AG08395 (cell line): ENCODE measurements around the gene CASR.
"Not testable (repeated sequence)": the region's sequence is repeated elsewhere in the genome, so short reads cannot be mapped to it uniquely, and the experiment has no call there.

Experiments used
- DNase-seq: peaks from one replicate; pipeline ENCODE4 v3.0.0; 2012; ENCODE audit warnings: mixed read lengths, low spot score

Gene CASR

GRCh38 chr3:122183521-122183892, at the start of gene CASR:
Gene CASR (plus strand): TSS chr3:122183668. CDS start chr3:122254190, 70,522 bp downstream.
- DNase-seq, result no peak

DNA sequence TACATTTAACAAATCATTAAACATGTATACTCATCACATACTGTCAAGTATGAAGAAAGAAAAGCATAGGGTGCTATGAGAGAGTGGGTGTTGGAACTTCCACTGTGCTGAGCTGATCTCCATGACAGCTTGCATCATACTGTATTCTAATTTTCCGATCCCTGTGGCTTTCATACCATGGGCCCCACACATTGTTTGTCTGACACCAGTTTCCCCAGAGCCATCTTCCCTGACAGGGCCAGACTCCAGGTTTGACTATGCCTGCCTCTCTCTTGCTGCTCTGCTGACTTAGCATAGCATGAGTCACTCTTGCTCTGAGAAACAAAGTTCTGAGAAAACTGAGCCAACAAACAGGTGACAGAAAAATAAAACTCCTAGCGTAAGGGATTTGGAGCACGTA, 37.0 kb upstream of the CASR start:
- no peak for DNase-seq

DNA sequence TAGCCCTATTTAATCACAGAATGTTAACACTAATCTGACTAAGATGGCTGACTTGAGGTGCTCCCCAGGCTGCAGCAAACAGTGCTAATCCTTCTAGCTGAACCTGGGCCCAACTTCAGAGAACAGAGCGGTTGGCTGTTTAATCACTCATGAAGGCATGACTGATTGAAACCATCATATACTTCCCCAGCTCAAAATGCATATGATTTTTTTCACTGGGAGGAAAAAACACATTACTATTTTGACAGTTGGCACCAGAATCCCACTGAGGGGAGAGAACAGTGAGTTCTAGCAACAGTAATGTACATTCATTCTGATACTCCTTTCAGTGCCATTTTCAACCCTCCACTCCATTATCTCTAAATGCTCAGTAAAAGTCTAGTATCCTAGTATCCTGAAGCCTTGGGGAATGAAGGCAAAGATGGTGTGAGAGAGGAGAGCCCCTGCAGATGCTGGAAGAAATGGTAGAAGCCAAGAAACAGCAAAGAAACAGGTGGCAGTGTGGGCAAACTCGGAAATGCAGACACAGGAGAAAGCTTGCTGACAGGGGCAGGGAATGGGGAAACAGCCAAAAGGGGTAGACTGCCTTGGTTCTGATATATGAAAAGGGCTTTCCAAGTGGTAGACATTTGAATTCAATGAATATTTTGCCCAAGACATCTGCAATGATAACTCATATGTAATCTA, 34.4 kb upstream of the CASR start:
- DNase-seq, result no peak

DNA sequence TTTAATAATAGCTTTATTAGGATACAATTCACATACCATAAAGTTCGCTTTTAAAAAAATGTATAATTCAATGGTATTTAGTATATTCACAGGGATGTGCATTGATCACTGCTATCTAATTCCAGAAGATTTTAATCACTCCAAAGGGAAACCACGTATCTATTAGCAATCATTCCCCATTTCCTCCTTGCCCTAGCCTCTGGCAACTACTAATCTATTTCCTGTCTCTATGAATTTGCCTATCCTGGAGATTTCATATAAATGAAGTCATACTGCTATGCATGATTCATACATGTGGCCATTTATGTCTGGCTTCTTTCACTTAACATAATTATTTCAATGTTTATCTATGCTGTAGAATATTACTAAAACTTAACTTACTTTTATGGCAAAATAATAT, 32.0 kb upstream of the CASR start:
- DNase-seq, result no peak

GRCh38 chr3:122164983-122165382, 18.5 kb upstream of the CASR start:
- DNase-seq, result not testable (repeated sequence)

DNA sequence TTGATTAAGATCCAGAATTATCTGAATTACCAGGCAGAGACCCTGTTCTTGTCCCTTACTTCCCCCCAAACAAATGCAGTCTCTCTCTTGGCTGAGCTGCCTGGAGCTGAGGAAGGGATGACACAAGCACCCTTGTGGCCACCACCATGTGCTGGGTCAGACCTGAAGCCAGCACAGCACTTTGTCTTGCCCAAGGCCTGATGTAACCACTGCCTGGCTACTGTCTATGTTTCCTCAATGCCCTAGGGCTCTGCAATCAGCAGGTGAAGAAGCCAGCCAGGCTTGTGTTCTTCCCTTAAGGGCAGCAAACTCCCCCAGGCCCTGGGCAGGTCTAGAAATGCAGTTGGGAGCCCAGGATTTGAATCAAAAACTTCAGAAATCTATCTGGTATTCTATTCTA, 15.8 kb upstream of the CASR start:
- DNase-seq, result no peak

DNA sequence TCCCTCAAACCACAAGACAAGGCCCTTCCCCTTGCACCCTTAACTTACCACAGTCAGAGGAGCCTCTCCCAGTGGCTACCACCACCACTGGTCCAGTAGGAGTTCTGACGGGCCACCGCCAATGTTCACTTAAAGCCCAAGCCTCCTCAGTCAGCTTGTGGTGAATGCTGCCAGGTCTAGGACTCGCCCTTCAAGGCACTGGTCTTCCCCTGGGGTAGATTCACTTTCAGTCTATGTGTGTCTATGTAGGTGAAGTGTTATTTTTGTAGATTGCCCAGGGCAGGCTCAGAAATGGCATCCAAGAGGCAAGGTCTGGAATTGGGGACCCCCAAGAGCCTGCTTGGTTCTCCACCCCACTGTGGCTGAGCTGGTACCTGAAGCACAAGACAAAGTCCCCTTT, 15.4 kb upstream of the CASR start:
- no peak for DNase-seq

DNA sequence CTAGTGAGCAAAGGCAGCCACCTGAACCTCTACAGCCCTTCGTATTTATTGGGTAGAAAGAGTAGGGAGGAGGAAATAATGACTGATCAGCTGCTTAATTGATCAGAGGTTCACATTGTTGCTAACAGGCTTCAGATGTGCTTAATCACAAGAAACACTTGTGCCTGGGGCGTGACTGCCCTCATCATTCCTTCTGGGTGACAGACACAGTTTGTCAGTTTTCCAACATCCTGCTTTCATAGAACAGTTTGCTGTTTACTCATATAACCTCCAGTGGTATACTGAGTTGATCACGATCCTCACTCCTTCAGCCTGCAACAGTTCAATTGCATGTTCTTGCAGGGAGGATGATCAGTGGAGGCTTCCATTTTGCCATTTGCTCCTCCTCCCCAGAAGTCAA, 13.6 kb upstream of the CASR start:
- no peak for DNase-seq

DNA sequence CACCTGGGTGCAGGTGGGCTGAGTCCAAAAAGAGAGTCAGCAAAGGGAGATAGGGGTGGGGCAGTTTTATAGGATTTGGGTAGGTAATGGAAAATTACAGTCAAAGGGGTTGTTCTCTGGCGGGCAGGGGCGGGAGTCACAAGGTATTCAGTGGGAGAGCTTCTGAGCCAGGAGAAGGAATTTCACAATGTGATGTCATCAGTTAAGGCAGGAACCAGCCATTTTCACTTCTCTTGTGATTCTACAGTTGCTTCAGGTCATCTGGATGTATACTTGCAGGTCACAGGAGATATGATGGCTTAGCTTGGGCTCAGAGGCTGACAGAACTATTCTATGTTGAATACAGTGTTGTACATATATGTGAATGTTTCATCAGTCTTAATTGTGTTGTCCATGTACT, 12.1 kb upstream of the CASR start:
- not testable (repeated sequence) for DNase-seq

GRCh38 chr3:122178711-122179110, 4.8 kb upstream of the CASR start:
- no peak for DNase-seq

DNA sequence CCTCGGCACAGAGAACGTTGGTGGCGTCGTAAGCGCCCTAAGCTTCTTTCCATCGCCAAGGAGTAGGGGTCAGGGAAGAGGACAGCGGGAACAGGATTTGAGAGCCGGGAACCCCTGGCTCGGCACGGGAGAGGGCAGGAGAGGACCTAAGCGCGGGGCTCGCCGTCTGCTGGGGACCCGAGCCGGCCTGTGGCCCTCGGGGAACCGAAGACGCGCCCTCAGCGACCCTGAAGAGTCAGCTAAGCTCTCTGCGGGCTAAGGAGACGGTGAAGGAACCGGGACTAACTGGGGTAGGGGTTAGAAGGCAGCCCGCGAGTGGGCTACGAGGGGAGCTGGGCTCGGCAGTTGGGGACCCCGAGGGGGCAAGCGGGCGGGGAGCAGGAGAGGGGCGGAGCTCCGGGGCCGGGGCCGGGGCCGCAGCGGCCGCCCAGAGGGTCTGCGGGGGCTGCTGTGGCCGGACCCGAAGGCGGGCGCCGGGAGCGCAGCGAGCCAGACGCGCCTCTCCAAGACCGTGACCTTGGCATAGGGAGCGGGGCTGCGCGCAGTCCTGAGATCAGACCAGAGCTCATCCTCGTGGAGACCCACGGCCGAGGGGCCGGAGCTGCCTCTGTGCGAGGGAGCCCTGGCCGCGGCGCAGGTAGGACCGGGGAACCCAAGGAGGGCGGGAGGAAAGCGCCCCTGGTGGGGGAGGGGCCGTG, 574 bp downstream of the CASR start:
- no peak for DNase-seq

- DNase-seq, result no peak
Measured at GRCh38 chr3:122184591-122184929, 1.1 kb downstream of the CASR start.

DNA sequence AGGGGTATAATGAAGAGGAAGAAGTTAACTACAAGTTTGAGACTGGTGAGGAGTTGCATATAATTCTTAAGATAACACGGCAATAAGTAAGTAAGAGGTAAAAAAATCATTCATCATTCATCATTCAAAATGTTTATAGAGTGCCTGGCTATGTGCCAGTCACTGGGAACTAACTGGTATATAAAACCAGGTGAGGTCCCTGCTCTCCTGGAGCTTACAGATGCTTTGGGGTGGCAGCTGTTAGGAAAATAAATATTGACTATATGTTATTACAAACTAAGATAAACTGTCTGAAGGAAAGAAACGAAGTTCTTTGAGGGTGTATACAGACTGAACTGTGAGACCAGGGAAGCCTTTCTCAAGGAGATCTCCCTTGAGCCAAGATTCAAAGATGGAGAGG, 2.9 kb downstream of the CASR start:
- DNase-seq, result no peak

- no peak for DNase-seq
Measured at GRCh38 chr3:122188737-122189136, 5.3 kb downstream of the CASR start.

- DNase-seq, result no peak
Measured at GRCh38 chr3:122189357-122189756, 5.9 kb downstream of the CASR start.

DNA sequence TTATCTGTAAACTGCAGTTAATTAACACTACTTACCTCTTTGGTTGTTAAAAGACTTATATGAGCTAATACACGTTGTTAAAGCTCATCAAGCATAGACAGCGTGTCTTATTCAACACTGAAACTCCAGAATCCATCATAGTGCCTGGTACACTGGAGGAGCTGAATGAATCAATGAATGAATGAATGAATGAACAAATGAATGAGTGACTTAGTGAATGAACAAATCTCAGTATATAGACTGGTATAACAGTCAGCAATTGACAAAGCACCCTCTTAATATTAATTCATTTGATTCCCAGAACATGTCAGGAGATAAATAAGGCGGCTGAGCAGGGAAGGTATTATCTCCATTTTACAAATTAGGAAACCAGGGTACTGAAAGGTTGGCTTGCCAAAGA, 7.1 kb downstream of the CASR start:
- no peak for DNase-seq

DNA sequence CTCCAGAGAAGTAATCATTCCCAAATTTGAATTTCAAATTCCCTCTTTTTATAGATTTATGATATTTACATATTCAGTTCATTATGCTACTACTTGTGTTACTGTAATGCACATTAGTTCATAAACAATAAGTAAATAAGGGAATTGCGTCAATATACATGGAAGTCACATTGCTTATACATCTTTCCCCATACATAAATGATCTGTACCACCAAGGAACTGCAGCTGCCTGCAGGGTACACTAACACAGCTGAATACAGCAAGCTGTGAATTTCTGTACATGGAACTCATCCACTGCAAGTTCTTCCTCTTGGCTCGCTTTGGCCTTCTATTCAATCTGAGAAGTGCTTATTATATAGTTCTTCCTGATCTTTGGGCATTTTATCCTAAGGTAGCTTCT, 15.5 kb downstream of the CASR start:
- no peak for DNase-seq

DNA sequence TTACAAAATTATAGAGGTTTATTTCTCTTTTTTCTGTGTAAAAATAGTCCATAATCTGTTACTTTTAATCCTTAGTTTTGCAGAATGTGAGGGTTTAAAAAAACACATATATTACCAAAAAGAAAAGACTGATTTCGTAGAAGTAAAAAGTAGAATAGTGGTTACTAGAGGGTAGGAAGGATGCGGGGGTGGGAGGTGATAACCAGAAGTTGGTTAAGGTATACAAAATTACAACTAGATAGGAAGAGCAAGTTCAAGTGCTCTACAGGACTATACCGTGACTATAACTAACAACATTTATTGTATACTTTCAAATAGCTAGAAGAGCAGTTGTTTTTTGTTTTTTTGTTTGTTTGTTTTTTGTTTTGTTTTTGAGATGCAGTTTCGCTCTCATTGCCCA, 16.1 kb downstream of the CASR start:
- no peak for DNase-seq

- no peak for DNase-seq
Measured at GRCh38 chr3:122200661-122201060, 17.2 kb downstream of the CASR start.

- not testable (repeated sequence) for DNase-seq
Measured at GRCh38 chr3:122201476-122201875, 18.0 kb downstream of the CASR start.

DNA sequence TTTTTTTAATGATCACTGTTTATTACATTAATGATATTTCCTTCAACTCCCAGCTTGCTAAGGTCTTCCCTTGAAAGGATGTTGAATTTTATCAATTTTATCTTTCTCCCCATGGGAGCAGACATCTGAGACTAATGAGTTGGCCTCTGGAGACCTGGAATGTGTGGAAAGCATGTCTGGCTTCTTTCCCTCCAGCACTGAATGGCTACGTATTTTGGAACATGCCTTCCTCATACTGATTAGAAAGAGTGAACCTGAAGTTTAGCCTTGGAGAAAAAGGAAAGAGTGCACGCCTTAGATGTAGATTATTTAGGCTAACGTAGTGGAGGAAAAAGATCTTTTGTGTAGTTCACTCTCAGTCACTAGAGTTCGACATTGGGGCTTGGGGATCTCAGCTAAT, 25.1 kb downstream of the CASR start:
- DNase-seq, result no peak

- no peak for DNase-seq
Measured at GRCh38 chr3:122213650-122214049, 30.2 kb downstream of the CASR start.

DNA sequence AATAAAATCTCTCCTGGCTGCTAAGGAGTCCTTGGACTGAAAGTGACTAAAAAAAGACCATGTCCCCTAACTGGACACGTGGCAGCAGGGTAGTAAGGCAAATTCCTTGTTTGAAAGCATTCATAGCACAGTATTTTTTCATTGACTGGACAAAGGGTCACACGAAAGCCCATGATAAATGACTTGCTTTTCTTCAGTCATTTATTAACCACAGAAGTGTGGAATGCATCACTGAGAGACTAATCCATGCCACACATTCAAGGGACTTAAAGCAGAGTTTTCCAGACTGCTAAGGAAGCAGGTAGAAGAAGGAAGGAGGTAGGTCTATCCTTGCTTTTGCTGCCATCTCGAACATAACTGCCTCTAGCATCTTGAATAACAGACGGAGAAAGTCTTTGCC, 31.2 kb downstream of the CASR start:
- DNase-seq, result no peak
